ENCODE measurements around the gene PURA.
A peak's percentile ranks its signal among the peaks of the same experiment; 100 is the strongest.

Gene PURA

GRCh38 chr5:140113699-140114263 lies at the start of gene PURA:
PURA (plus strand) TSS chr5:140114109; CDS start chr5:140114182, 73 bp downstream.
- Mint-ChIP-seq H3K4me1 (peaks cover 74% of the 10 kb centered on the region), H3K9me3 (no peaks in the 10 kb centered on the region), H3K27me3 (peaks cover 39% of the 10 kb centered on the region), H3K27ac (peak within 1 kb of the TSS; percentile 98), H3K4me3 (peak within 1 kb of the TSS; percentile 95), H3K36me3 (peaks cover 13% of the 10 kb centered on the region)
- CTCF ChIA-PET, result interaction anchor here (1.0 to 7.2 kb wide), 3 partner anchors 9 to 41 kb away, joined by 3 to 62 read pairs (median 4); no protein-coding TSS in a partner anchor
- DNase-seq, result peak; percentile 99

GRCh38 chr5:140072812-140073211 lies 41.1 kb upstream of the PURA start:
- no peaks in the 10 kb centered on the region for H3K9me3 Mint-ChIP-seq
- H3K36me3 Mint-ChIP-seq, result no peaks in the 10 kb centered on the region
- no peak overlapping the region for H3K4me3 Mint-ChIP-seq
- CTCF ChIA-PET, result interaction anchor here (0.7 to 8.4 kb wide), 21 partner anchors 8 to 356 kb away, joined by 3 to 120 read pairs (median 4); partner anchors contain the start of genes NRG2 and PURA
- H3K27ac Mint-ChIP-seq, result no peak overlapping the region
- H3K4me1 Mint-ChIP-seq, result no peaks in the 10 kb centered on the region
- no peak for DNase-seq
- peaks cover 34% of the 10 kb centered on the region for H3K27me3 Mint-ChIP-seq

- CTCF ChIA-PET, result interaction anchor here (0.7 to 8.4 kb wide), 21 partner anchors 8 to 357 kb away, joined by 3 to 120 read pairs (median 4); partner anchors contain the start of genes NRG2 and PURA
- no peak for DNase-seq
- H3K36me3 Mint-ChIP-seq, result no peaks in the 10 kb centered on the region
- H3K27ac Mint-ChIP-seq, result no peak overlapping the region
- peaks cover 33% of the 10 kb centered on the region for H3K27me3 Mint-ChIP-seq
- H3K9me3 Mint-ChIP-seq, result no peaks in the 10 kb centered on the region
- H3K4me3 Mint-ChIP-seq, result no peak overlapping the region
- no peaks in the 10 kb centered on the region for H3K4me1 Mint-ChIP-seq
These were observed 40.6 kb upstream of the PURA start for GRCh38 chr5:140073296-140073695.

- DNase-seq, result no peak
- H3K9me3 Mint-ChIP-seq, result no peaks in the 10 kb centered on the region
- H3K27ac Mint-ChIP-seq, result no peak overlapping the region
- H3K4me1 Mint-ChIP-seq, result no peaks in the 10 kb centered on the region
- no peaks in the 10 kb centered on the region for H3K36me3 Mint-ChIP-seq
- CTCF ChIA-PET, result interaction anchor here (0.6 to 8.4 kb wide), 5 partner anchors 10 to 81 kb away, joined by 3 to 120 read pairs (median 4); no protein-coding TSS in a partner anchor
- H3K27me3 Mint-ChIP-seq, result peaks cover 23% of the 10 kb centered on the region
- no peak overlapping the region for H3K4me3 Mint-ChIP-seq
These were observed 38.5 kb upstream of the PURA start for GRCh38 chr5:140075371-140075770.

- no peaks in the 10 kb centered on the region for H3K36me3 Mint-ChIP-seq
- H3K4me3 Mint-ChIP-seq, result no peak overlapping the region
- H3K27ac Mint-ChIP-seq, result no peak overlapping the region
- H3K9me3 Mint-ChIP-seq, result no peaks in the 10 kb centered on the region
- H3K4me1 Mint-ChIP-seq, result no peaks in the 10 kb centered on the region
- peaks cover 23% of the 10 kb centered on the region for H3K27me3 Mint-ChIP-seq
- DNase-seq, result no peak
- CTCF ChIA-PET, result interaction anchor here (0.8 to 8.4 kb wide), 3 partner anchors 40 to 80 kb away, joined by 4 to 120 read pairs (median 112); no protein-coding TSS in a partner anchor
These were observed 37.8 kb upstream of the PURA start for GRCh38 chr5:140076142-140076541.

- H3K27me3 Mint-ChIP-seq, result peaks cover 29% of the 10 kb centered on the region
- CTCF ChIA-PET, result interaction anchor here (6.1 to 8.4 kb wide), 2 partner anchors 67 to 79 kb away, joined by 112 to 120 read pairs; no protein-coding TSS in a partner anchor
- no peaks in the 10 kb centered on the region for H3K4me1 Mint-ChIP-seq
- no peak for DNase-seq
- no peak overlapping the region for H3K27ac Mint-ChIP-seq
- H3K36me3 Mint-ChIP-seq, result no peaks in the 10 kb centered on the region
- no peaks in the 10 kb centered on the region for H3K9me3 Mint-ChIP-seq
- H3K4me3 Mint-ChIP-seq, result no peak overlapping the region
These were observed 37.1 kb upstream of the PURA start for GRCh38 chr5:140076788-140077187.

- CTCF ChIA-PET, result no interaction called here
- H3K9me3 Mint-ChIP-seq, result no peaks in the 10 kb centered on the region
- no peaks in the 10 kb centered on the region for H3K4me1 Mint-ChIP-seq
- H3K36me3 Mint-ChIP-seq, result no peaks in the 10 kb centered on the region
- peaks cover 42% of the 10 kb centered on the region for H3K27me3 Mint-ChIP-seq
- no peak overlapping the region for H3K4me3 Mint-ChIP-seq
- no peak overlapping the region for H3K27ac Mint-ChIP-seq
- DNase-seq, result no peak
These were observed 30.8 kb upstream of the PURA start for GRCh38 chr5:140083120-140083519.

GRCh38 chr5:140083650-140084049 lies 30.3 kb upstream of the PURA start:
- DNase-seq, result no peak
- no peak overlapping the region for H3K27ac Mint-ChIP-seq
- H3K36me3 Mint-ChIP-seq, result no peaks in the 10 kb centered on the region
- no peaks in the 10 kb centered on the region for H3K4me1 Mint-ChIP-seq
- H3K4me3 Mint-ChIP-seq, result no peak overlapping the region
- H3K27me3 Mint-ChIP-seq, result peaks cover 47% of the 10 kb centered on the region
- CTCF ChIA-PET, result no interaction called here
- H3K9me3 Mint-ChIP-seq, result no peaks in the 10 kb centered on the region

GRCh38 chr5:140084541-140084940 lies 29.4 kb upstream of the PURA start:
- Mint-ChIP-seq H3K27ac (no peak overlapping the region), H3K36me3 (peaks cover 2% of the 10 kb centered on the region), H3K4me3 (no peak overlapping the region), H3K4me1 (no peaks in the 10 kb centered on the region), H3K9me3 (peaks cover 4% of the 10 kb centered on the region), H3K27me3 (peaks cover 47% of the 10 kb centered on the region)
- CTCF ChIA-PET, result interaction anchor here (0.8 to 1.1 kb wide), 2 partner anchors 9 to 22 kb away, joined by 3 read pairs; no protein-coding TSS in a partner anchor
- no peak for DNase-seq

- Mint-ChIP-seq H3K4me3 (no peak overlapping the region), H3K27ac (no peak overlapping the region), H3K36me3 (peaks cover 3% of the 10 kb centered on the region), H3K9me3 (peaks cover 17% of the 10 kb centered on the region), H3K4me1 (no peaks in the 10 kb centered on the region), H3K27me3 (peaks cover 28% of the 10 kb centered on the region)
- CTCF ChIA-PET, result no interaction called here
- no peak for DNase-seq
These were observed 23.7 kb upstream of the PURA start for GRCh38 chr5:140090251-140090650.

GRCh38 chr5:140093179-140093578 lies 20.7 kb upstream of the PURA start:
- Mint-ChIP-seq H3K27ac (no peak overlapping the region), H3K4me3 (no peak overlapping the region), H3K27me3 (peaks cover 18% of the 10 kb centered on the region), H3K9me3 (peaks cover 17% of the 10 kb centered on the region), H3K4me1 (no peaks in the 10 kb centered on the region), H3K36me3 (peaks cover 3% of the 10 kb centered on the region)
- no peak for DNase-seq
- CTCF ChIA-PET, result no interaction called here

- Mint-ChIP-seq H3K36me3 (peaks cover 3% of the 10 kb centered on the region), H3K27ac (no peak overlapping the region), H3K9me3 (peaks cover 17% of the 10 kb centered on the region), H3K27me3 (peaks cover 14% of the 10 kb centered on the region), H3K4me1 (no peaks in the 10 kb centered on the region), H3K4me3 (no peak overlapping the region)
- no peak for DNase-seq
- CTCF ChIA-PET, result interaction anchor here (1.0 kb wide), 1 partner anchor 21 kb away, joined by 3 read pairs; no protein-coding TSS in a partner anchor
These were observed 20.0 kb upstream of the PURA start for GRCh38 chr5:140093866-140094265.

GRCh38 chr5:140094889-140095288 lies 19.0 kb upstream of the PURA start:
- Mint-ChIP-seq H3K27ac (no peak overlapping the region), H3K36me3 (no peaks in the 10 kb centered on the region), H3K4me3 (no peak overlapping the region), H3K9me3 (peaks cover 11% of the 10 kb centered on the region), H3K4me1 (no peaks in the 10 kb centered on the region), H3K27me3 (peaks cover 20% of the 10 kb centered on the region)
- no peak for DNase-seq
- CTCF ChIA-PET, result interaction anchor here (1.0 kb wide), 1 partner anchor 22 kb away, joined by 3 read pairs; no protein-coding TSS in a partner anchor

GRCh38 chr5:140101179-140101578 lies 12.7 kb upstream of the PURA start:
- no peaks in the 10 kb centered on the region for H3K9me3 Mint-ChIP-seq
- H3K4me1 Mint-ChIP-seq, result peaks cover 3% of the 10 kb centered on the region
- CTCF ChIA-PET, result no interaction called here
- no peaks in the 10 kb centered on the region for H3K36me3 Mint-ChIP-seq
- no peak for DNase-seq
- H3K4me3 Mint-ChIP-seq, result no peak overlapping the region
- peaks cover 19% of the 10 kb centered on the region for H3K27me3 Mint-ChIP-seq
- H3K27ac Mint-ChIP-seq, result no peak overlapping the region

- CTCF ChIA-PET, result no interaction called here
- Mint-ChIP-seq H3K4me3 (no peak overlapping the region), H3K27me3 (peaks cover 27% of the 10 kb centered on the region), H3K27ac (no peak overlapping the region), H3K36me3 (no peaks in the 10 kb centered on the region), H3K4me1 (peaks cover 15% of the 10 kb centered on the region), H3K9me3 (no peaks in the 10 kb centered on the region)
- DNase-seq, result no peak
These were observed 10.8 kb upstream of the PURA start for GRCh38 chr5:140103154-140103553.
